GM12872 (cell line): ENCODE data around the gene KCNK5.

Source experiments
- TF ChIP-seq, protein P1 (sequence below): IDR thresholded peaks from 3 replicates; pipeline ENCODE4 v1.5.1; 2011; ENCODE audit warnings: low read depth, mild to moderate bottlenecking, low read length, moderate library complexity; ENCODE audit not compliant: insufficient read depth

KCNK5 gene

DNA sequence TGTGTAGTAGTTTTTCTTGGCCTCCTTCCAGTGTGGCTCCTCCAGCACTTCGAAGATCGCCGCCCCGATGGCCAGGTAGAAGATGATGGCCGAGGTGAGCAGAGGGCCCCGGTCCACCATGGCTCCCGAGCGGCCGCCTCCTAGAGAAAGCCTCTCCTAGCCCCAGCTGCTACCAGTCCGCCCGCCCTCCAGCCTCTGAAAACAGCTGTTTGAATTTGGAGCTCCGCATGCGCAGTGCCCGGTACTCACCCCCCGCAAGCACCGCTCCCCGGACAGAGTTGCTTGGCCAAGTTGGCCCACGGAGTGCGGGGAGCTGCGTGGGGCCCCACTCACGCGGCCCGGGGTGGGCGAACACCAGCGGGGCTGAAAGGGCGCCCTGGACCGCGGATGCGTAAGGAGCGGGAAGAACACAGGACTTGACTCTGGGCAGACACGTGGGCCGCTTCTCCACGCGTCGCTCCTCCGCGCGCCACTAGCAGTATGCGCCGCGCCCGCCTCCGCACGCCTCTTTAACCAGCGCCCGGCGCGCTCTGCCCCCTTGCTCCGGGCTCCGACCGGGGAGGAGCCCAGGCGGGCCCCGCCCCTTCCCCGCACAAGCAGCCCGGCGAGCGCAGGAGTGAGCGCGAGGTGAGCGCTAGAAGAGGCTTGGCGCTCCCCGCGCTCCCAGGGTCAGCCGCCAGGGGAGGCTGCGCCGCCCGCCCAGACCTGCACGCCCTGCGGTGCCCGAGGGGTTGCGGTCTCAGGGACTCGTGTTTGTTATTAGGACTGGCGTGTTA is at the start of gene KCNK5:
KCNK5 (minus strand) TSS at position 484 of the 776 bp plus-strand sequence; CDS start at position 120, 364 bp downstream.
- TF ChIP-seq, protein P1, sequence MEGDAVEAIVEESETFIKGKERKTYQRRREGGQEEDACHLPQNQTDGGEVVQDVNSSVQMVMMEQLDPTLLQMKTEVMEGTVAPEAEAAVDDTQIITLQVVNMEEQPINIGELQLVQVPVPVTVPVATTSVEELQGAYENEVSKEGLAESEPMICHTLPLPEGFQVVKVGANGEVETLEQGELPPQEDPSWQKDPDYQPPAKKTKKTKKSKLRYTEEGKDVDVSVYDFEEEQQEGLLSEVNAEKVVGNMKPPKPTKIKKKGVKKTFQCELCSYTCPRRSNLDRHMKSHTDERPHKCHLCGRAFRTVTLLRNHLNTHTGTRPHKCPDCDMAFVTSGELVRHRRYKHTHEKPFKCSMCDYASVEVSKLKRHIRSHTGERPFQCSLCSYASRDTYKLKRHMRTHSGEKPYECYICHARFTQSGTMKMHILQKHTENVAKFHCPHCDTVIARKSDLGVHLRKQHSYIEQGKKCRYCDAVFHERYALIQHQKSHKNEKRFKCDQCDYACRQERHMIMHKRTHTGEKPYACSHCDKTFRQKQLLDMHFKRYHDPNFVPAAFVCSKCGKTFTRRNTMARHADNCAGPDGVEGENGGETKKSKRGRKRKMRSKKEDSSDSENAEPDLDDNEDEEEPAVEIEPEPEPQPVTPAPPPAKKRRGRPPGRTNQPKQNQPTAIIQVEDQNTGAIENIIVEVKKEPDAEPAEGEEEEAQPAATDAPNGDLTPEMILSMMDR, result peak; percentile 45; the same call in 2 of the 3 replicates

- TF ChIP-seq, protein P1, result no peak
Observed at GRCh38 chr6:39276379-39276995, 47.2 kb upstream of the KCNK5 start.

GRCh38 chr6:39274903-39275302 is 45.6 kb upstream of the KCNK5 start:
- TF ChIP-seq, protein P1, result no peak

GRCh38 chr6:39274471-39274870 is 45.2 kb upstream of the KCNK5 start:
- TF ChIP-seq, protein P1, result no peak

- TF ChIP-seq, protein P1, result no peak
Observed at GRCh38 chr6:39273406-39273821, 44.1 kb upstream of the KCNK5 start.

DNA sequence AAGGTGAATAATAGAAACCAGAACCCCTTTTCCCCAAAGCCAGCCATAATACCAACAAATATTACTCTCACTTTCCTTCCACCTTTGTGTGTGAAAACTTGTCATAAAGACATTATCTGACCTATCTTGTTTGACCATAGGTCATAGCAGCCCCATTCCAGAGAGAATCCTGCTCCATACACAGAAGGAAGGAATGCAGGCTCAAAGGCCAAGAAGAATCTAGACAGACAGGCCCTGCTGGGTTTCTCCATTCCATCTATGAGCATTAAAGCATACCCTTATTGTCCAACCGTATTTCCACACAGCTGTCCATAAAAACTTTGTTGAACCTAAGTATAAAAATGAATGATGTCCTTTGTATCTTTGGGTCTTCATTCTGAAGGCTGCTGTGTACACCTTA is 40.7 kb upstream of the KCNK5 start:
- TF ChIP-seq, protein P1, result no peak

DNA sequence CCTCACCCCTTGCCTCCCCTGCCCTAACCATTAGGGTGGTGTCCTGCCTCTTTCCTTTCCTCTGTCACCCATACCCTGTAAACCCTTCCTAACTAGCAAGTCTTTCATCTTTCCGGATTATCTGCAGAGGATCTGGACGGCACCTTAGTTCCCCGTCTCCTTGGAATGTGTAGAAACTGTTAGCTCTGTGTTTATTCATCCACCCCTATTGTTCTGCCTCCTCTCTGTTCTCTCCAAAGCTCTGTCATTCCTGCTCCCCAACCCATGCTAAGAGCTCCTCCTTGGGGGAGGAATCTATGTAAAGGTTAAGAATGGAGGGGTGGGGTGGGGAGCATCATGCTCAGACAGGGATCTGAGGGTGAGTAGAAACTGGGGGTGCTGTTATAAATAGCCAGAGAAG is 39.4 kb upstream of the KCNK5 start:
- TF ChIP-seq, protein P1, result no peak
